Measurements from ENCODE around the gene WDHD1. TPM values are rescaled to one million over a fixed set of nuclear protein-coding genes. Genes with fewer than 3 reads are reported as not detected.
"Not testable (repeated sequence)": the region's sequence is repeated elsewhere in the genome, so short reads cannot be mapped to it uniquely, and the experiment has no call there.

WDHD1 gene
- polyA plus RNA-seq, 3 donors = 16.1 to 19.0 (median 18.4) TPM

DNA sequence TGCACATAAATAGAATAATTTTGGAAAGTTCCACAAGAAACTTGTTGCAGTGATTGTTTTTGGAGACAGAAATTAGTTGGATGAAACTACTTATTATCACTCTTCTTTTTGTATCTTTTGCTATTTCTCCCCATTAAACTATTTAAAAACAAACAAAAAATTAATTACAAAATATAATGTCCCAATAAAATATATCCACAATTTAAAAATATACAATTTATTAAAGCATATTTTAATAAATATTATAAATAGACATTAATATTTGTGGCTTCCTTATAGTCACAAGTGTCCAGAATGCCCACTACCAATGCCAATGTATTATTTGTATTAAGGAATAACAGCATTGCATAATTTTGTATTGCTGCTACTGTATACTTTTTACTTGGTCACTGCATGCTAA lies 71.8 kb downstream of the WDHD1 start:
- DNase-seq = no peak

- DNase-seq = not testable (repeated sequence)
Observed at GRCh38 chr14:54953609-54954008, 73.3 kb downstream of the WDHD1 start.

DNA sequence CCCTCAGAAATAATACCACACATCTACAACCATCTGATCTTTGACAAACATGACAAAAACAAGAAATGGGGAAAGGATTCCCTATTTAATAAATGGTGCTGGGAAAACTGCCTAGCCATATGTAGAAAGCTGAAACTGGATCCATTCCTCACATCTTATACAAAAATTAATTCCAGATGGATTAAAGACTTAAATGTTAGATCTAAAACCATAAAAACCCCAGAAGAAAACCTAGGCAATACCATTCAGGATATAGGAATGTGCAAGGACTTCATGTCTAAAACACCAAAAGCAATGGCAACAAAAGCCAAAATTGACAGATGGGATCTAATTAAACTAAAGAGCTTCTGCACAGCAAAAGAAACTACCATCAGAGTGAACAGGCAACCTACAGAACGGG lies 74.1 kb downstream of the WDHD1 start:
- not testable (repeated sequence) for DNase-seq

- DNase-seq = no peak
Observed at GRCh38 chr14:54947230-54947629, 79.7 kb downstream of the WDHD1 start.

DNA sequence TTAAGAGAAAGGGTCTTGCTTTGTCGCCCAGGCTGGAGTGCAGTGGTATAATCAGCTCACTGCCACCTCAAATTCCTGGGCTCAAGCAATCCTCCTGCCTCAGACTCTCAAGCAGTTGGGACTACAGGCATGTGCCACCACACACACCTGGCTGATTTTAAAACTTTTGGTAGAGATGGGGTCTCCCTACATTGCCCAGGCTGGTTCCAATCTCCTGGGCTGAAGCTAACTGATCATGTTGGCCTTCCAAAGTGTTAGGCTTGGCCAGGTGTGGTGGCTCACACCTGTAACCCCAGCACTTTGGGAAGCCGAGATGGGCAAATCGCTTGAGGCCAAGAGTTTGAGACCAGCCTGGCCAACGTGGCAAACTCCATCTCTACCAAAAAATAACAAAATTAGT lies 80.4 kb downstream of the WDHD1 start:
- no peak for DNase-seq

GRCh38 chr14:54944737-54945391 lies 82.0 kb downstream of the WDHD1 start:
- no peak for DNase-seq

DNA sequence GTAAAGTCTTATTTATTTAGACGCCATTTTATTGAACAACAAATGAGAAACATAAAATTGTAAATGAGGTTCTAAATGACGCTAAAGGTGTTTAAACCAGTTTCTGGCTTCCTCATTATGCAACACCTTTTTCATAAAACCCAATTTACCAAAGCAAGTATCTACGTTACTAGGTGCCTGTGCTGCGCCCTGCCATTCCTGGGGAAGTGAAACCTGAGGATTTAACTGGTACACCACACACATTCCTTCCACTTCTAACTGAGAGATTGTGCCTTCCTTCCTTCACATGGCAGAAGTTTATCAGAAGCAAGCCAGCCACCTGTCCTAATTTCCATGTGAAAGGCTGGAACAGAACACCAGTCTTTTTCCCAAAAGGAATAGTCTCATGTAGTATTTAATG lies 84.0 kb downstream of the WDHD1 start:
- no peak for DNase-seq

DNA sequence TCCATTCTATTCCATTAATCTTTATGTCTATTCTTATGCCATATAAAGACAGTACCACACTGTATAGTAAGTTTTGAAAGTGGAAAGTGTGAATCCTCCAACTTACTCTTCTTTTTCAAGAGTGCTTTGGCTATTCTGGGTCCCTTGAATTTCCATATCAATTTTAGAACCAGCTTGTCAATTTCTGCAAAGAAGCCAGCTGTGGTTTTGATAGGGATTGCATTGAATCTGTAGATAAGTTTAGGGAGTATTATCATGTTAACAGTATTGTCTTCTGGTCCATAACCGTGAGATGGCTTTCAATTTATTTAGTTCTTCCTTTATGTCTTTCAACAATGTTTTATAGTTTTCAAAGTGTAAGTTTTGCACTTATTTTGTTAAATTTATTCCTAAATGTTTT lies 90.1 kb downstream of the WDHD1 start:
- no peak for DNase-seq

GRCh38 chr14:54935958-54936357 lies 90.9 kb downstream of the WDHD1 start:
- no peak for DNase-seq

GRCh38 chr14:54935100-54935499 lies 91.8 kb downstream of the WDHD1 start:
- no peak for DNase-seq

DNA sequence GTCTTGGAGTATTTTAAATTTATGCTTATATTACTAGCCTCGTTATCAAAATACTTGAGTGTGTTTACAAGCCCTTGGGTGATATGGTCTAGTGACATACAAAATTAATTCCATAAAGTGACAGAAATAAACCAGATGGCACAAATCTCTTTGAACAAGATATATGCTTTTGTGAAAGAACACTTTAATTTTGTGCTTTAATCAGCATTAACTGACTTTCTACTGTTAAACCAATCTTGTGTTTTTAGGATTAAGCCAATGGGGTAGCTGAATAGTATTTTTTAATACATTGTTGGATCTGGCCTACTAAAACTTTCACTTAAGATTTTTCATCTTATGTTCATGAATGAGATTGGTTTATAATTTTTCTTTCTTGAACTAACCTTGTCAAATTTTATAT lies 93.9 kb downstream of the WDHD1 start:
- DNase-seq = no peak

- no peak for DNase-seq
Observed at GRCh38 chr14:54931598-54932340, 95.1 kb downstream of the WDHD1 start.

- no peak for DNase-seq
Observed at GRCh38 chr14:54931101-54931500, 95.8 kb downstream of the WDHD1 start.

DNA sequence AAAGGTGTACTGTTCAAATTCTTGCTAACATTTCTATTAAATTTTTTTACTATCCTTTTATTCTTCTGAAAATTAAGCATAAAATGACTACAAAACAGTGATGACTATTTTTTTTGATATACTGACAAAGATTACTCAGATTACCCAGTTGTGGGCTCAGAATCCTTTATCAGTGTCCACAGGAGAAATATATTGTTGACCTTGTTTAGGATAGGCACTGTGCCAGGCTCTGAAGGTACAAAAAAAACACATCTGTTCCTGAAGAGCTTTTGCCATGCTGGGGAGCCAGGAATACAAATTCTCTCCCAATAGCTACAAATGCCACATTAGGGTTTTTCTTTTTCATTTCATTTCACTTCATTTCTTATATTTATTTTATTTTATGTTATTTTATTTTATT lies 97.3 kb downstream of the WDHD1 start:
- DNase-seq = no peak

GRCh38 chr14:54928216-54928615 lies 98.7 kb downstream of the WDHD1 start:
- no peak for DNase-seq

GRCh38 chr14:54927551-54927950 lies 99.3 kb downstream of the WDHD1 start:
- no peak for DNase-seq

DNA sequence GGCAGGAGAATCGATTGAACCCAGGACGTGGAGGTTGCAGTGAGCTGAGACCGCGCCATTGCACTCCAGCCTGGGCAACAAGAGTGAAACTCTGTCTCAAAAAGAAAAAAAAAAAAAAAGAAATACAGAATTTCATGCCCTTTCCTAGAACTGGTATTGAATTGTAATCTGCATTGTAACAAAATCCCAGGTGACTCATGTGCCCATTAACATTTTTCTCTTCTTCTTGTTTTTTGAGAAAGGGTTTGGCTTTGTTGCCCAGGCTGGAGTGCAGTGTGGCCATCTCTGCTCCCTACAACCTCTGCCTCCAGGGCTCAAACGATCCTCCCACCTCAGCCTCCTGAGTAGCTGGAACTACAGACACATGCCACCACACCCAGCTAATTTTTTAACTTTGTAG lies 100.3 kb downstream of the WDHD1 start:
- not testable (repeated sequence) for DNase-seq

GRCh38 chr14:54922598-54922997 lies 104.3 kb downstream of the WDHD1 start:
- no peak for DNase-seq

GRCh38 chr14:54920052-54920451 lies 106.8 kb downstream of the WDHD1 start:
- DNase-seq = no peak

- no peak for DNase-seq
Observed at GRCh38 chr14:54919330-54919729, 107.6 kb downstream of the WDHD1 start.

DNA sequence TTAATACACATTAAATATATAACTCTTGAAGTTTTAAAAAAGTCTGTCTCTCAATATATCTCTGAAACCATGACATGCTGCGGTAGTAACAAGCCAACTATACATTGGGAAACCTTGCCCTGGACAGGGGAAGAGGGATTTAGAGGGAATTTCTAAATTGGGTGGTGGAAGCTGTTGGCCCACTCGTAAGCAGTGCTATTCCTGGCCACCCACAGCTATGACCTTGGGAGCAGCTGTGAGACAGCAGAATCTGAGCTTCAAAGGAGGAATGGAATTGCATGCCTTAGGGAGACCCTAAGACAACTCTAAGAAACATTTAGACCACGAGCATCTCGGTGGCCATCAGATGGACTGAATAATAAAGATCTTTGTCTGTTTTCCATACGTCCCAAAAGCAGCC lies 108.5 kb downstream of the WDHD1 start:
- DNase-seq = no peak

GRCh38 chr14:54916101-54916500 lies 110.8 kb downstream of the WDHD1 start:
- no peak for DNase-seq

- DNase-seq = no peak
Observed at GRCh38 chr14:54909817-54910558, 116.9 kb downstream of the WDHD1 start.
